ENCODE data around the gene PAFAH1B2.

Gene PAFAH1B2

GRCh38 chr11:117225553-117226170, 81.6 kb downstream of the PAFAH1B2 start:
- FAIRE-seq: no peak

Data from G401.6 (cell line).